Progenitor cell of endocrine pancreas (in vitro differentiated cells): Measurements from ENCODE around the gene TRPV5. TPM values are rescaled to one million over a fixed set of nuclear protein-coding genes. Genes with fewer than 3 reads are reported as not detected.
A peak's percentile ranks its signal among the peaks of the same experiment; 100 is the strongest.

ENCODE experiments used
- DNase-seq: peaks from one replicate; pipeline ENCODE4 v3.0.0; 2021; ENCODE audit warnings: low spot score; ENCODE audit not compliant: unreplicated experiment
- H3K27ac Mint-ChIP-seq: 2 replicates; pipeline ENCODE4 v1.8.0; 2021; ENCODE audit warnings: mild to moderate bottlenecking, moderate library complexity, mixed read lengths
- H3K27me3 Mint-ChIP-seq: 2 replicates; pipeline ENCODE4 v1.8.0; 2021; ENCODE audit warnings: mixed read lengths
- H3K36me3 Mint-ChIP-seq: 2 replicates; pipeline ENCODE4 v1.8.0; 2022; ENCODE audit warnings: mixed read lengths; ENCODE audit not compliant: insufficient read depth
- H3K4me1 Mint-ChIP-seq: 2 replicates; pipeline ENCODE4 v1.8.0; 2021; ENCODE audit warnings: low read depth, mixed read lengths
- H3K4me3 Mint-ChIP-seq: 2 replicates; pipeline ENCODE4 v1.8.0; 2021; ENCODE audit warnings: low read depth, mild to moderate bottlenecking, moderate library complexity, mixed read lengths
- H3K9me3 Mint-ChIP-seq: 2 replicates; pipeline ENCODE4 v1.8.0; 2021; ENCODE audit warnings: low read depth, mixed read lengths
- CTCF ChIP-seq: fragments of 200-600 bp; sonication (generic); IDR thresholded peaks from one replicate; pipeline ENCODE4 v1.5.0; 2021; ENCODE audit warnings: antibody characterized with exemption, mild to moderate bottlenecking; ENCODE audit not compliant: unreplicated experiment
- total RNA-seq: library from RNA; stranded (reverse); gene quantifications from 2 replicates; pipeline ENCODE4 v1.2.1, GENCODE V29; 2021

Gene TRPV5
- total RNA-seq, 1 donor from 2014 or later = 0.14 TPM

- no peaks in the 10 kb centered on the region for H3K9me3 Mint-ChIP-seq
- no peak for DNase-seq
- no peak for TF ChIP-seq CTCF
- no peak overlapping the region for H3K27ac Mint-ChIP-seq
- no peak overlapping the region for H3K4me3 Mint-ChIP-seq
- H3K4me1 Mint-ChIP-seq = peaks cover 4% of the 10 kb centered on the region
- H3K36me3 Mint-ChIP-seq = no peaks in the 10 kb centered on the region
- H3K27me3 Mint-ChIP-seq = peaks cover 23% of the 10 kb centered on the region
Observed at GRCh38 chr7:142940966-142941535, 7.5 kb upstream of the TRPV5 start.

- Mint-ChIP-seq H3K4me1 (peaks cover 6% of the 10 kb centered on the region), H3K36me3 (no peaks in the 10 kb centered on the region), H3K27ac (no peak within 1 kb of the TSS), H3K9me3 (no peaks in the 10 kb centered on the region), H3K4me3 (no peak within 1 kb of the TSS), H3K27me3 (peaks cover 23% of the 10 kb centered on the region)
- TF ChIP-seq CTCF = peak; percentile 52
- no peak for DNase-seq
Observed at GRCh38 chr7:142939226-142939910, 5.8 kb upstream of the TRPV5 start, which contains the start of gene LLCFC1. Gene LLCFC1, plus strand, starts transcription at chr7:142939484. Its CDS starts 138 bp downstream, at chr7:142939622.

- DNase-seq = no peak
- Mint-ChIP-seq H3K4me1 (peaks cover 6% of the 10 kb centered on the region), H3K27me3 (peaks cover 24% of the 10 kb centered on the region), H3K4me3 (no peak overlapping the region), H3K27ac (no peak overlapping the region), H3K36me3 (no peaks in the 10 kb centered on the region), H3K9me3 (no peaks in the 10 kb centered on the region)
- TF ChIP-seq CTCF = no peak
Observed at GRCh38 chr7:142938611-142939010, 5.1 kb upstream of the TRPV5 start.

GRCh38 chr7:142935941-142936565, 2.5 kb upstream of the TRPV5 start:
- H3K27me3 Mint-ChIP-seq = peaks cover 31% of the 10 kb centered on the region
- peaks cover 6% of the 10 kb centered on the region for H3K4me1 Mint-ChIP-seq
- no peak overlapping the region for H3K4me3 Mint-ChIP-seq
- no peaks in the 10 kb centered on the region for H3K36me3 Mint-ChIP-seq
- H3K27ac Mint-ChIP-seq = no peak overlapping the region
- no peaks in the 10 kb centered on the region for H3K9me3 Mint-ChIP-seq
- no peak for DNase-seq
- no peak for TF ChIP-seq CTCF

GRCh38 chr7:142934056-142934455, 510 bp upstream of the TRPV5 start:
- H3K9me3 Mint-ChIP-seq = no peaks in the 10 kb centered on the region
- no peak overlapping the region for H3K4me3 Mint-ChIP-seq
- peaks cover 5% of the 10 kb centered on the region for H3K4me1 Mint-ChIP-seq
- no peaks in the 10 kb centered on the region for H3K36me3 Mint-ChIP-seq
- H3K27ac Mint-ChIP-seq = no peak overlapping the region
- peaks cover 29% of the 10 kb centered on the region for H3K27me3 Mint-ChIP-seq
- no peak for DNase-seq
- no peak for TF ChIP-seq CTCF
